GM19025 (cell line): Measurements from ENCODE around the gene TKTL2.
"Not testable (repeated sequence)": the region's sequence is repeated elsewhere in the genome, so short reads cannot be mapped to it uniquely, and the experiment has no call there.

Experiments
- ATAC-seq: cut with Tn5 transposase; IDR thresholded peaks from one replicate; pipeline ENCODE4 v1.9.1; 2021; ENCODE audit warnings: mild to moderate bottlenecking, low read depth, moderate library complexity; ENCODE audit not compliant: unreplicated experiment

TKTL2 gene

DNA sequence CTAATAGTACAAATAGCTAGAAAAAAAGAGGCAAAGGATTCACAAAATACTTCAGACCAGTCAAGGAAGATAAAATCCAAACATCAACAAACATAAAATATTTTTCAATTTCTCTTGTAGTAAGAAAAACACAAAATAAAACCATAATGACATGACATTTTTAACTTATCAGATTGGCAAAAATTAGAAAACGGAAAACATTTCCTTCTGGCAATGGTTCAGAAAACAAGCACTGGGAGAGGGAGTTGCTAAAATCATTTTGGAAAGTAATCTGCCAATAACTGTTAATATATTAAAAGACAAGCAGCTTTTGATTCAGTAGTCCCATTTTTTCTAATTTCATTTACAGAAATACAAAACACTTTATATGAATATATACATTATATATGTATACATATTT lies 26.1 kb downstream of the TKTL2 start:
- ATAC-seq, result no peak

DNA sequence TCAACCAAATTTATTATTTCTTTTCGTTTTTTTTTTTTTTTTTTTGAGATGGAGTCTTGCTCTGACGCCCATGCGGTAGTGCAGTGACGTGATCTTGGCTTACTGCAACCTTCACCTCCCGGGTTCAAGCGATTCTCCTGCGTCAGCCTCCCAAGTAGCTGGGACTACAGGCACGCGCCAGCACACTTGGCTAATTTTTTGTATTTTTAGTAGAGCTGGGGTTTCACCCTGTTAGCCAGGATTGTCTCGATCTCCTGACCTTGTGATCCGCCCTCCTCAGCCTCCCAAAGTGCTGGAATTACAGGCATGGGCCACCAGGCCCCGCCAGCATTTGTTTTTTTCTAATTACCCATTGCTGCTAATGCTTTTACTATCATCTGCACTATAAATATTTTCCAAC lies 26.5 kb downstream of the TKTL2 start:
- not testable (repeated sequence) for ATAC-seq

DNA sequence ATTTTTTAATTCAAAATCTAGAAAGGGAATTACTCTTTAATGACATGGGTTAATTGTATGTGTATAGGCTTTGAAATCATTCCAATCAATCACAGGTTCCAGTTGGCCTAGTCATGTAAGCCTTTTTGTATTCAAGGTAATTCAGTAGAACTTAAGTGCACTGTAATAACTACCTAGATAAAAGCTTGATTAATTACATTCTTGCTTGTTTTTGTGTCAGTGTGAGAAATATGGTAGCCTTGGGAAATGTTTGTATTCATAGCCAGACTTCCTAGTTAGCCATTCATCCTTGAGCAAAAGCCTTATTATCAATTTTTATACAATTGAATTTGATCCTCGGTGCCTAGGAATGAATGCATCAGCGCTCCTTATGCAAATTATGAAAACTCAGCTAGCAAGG lies 33.5 kb downstream of the TKTL2 start:
- no peak for ATAC-seq
